ENCODE results near the gene IPO9.
A peak's percentile ranks its signal among the peaks of the same experiment; 100 is the strongest.

IPO9 gene

DNA sequence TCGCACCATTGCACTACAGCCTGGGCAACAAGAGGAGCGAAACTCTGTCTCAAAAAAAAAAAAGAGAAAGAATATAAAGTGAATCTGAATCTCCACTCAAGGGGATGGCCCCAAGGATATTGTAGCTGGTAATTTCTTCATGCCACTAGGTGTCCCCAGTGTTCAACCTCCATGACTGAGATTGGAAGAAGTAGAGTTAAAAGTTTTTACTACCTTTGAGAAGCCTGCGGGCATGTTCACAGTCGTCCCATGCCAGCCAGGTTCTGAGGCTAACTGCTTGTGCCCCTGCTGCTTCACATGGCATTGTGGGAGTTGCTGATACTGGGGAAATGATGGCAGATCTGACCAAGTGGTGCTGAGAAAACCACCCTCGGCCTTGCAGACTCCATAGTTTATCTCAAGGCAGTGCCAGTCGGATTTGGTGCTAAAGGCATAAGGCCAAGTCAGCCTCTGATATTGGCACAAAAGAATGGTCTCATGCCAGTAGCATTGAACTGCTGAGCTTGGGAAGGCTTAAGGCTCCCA, 49.0 kb downstream of the IPO9 start:
- H3K27ac ChIP-seq, result peak overlapping the region; percentile 30
- TF ChIP-seq, protein P1, sequence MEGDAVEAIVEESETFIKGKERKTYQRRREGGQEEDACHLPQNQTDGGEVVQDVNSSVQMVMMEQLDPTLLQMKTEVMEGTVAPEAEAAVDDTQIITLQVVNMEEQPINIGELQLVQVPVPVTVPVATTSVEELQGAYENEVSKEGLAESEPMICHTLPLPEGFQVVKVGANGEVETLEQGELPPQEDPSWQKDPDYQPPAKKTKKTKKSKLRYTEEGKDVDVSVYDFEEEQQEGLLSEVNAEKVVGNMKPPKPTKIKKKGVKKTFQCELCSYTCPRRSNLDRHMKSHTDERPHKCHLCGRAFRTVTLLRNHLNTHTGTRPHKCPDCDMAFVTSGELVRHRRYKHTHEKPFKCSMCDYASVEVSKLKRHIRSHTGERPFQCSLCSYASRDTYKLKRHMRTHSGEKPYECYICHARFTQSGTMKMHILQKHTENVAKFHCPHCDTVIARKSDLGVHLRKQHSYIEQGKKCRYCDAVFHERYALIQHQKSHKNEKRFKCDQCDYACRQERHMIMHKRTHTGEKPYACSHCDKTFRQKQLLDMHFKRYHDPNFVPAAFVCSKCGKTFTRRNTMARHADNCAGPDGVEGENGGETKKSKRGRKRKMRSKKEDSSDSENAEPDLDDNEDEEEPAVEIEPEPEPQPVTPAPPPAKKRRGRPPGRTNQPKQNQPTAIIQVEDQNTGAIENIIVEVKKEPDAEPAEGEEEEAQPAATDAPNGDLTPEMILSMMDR (conservative IDR thresholded peaks at IDR 0.05), result peak; percentile 84

DNA sequence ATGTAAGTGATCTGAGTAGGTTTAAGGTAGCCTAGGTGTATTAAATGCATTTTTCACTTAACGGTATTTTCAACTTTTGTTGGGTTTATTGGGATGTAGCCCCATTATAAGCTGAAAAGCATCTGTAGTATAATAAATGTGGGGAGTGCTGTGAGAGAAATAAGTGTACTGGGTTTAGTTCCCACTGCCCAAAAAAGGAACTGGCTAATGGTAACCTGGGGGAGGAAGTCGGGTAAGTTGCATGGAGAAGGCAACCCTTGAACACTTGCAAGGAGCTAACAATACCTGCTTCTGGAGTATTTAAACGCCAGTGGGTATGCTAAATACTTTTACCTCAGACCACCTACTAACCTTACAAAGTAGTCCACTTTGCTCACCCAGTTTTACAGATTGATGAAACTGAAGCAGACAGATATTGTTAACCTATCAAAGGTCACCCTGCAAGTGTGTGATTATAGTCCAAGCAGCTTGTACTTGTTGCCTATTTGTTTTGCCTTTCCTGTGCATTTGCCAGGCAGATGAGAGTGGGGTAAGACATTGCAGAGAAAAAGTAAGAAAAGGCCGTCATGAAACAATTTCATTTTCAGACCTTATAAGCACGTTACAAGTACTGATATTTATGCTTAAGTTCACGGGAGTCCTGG, 52.1 kb downstream of the IPO9 start:
- TF ChIP-seq, protein P1 (conservative IDR thresholded peaks at IDR 0.05), result no peak

DNA sequence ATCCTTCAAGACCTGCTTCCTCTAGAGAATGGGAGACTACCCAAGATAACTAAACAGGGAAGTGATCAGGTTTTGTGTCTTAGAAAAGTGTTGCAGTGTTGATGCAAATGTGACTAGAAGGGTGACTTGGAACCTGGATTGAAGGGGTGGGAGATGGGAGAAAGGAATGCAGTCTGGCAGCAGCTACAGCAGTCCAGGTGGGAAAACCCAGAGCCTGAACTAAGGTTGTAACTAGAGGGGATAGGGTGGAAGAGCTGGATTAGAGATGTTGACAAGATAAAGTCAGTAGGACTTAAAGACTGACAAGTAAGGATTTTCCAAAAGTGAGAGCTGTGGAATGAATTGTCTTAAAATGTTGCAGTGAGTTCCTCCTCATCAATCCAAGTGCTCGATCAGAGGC, 52.7 kb downstream of the IPO9 start:
- TF ChIP-seq, protein P1 (conservative IDR thresholded peaks at IDR 0.05), result no peak

More for the DNA sequence above, 52.1 kb downstream of the IPO9 start:
- H3K27ac ChIP-seq, result no peak overlapping the region

DNA sequence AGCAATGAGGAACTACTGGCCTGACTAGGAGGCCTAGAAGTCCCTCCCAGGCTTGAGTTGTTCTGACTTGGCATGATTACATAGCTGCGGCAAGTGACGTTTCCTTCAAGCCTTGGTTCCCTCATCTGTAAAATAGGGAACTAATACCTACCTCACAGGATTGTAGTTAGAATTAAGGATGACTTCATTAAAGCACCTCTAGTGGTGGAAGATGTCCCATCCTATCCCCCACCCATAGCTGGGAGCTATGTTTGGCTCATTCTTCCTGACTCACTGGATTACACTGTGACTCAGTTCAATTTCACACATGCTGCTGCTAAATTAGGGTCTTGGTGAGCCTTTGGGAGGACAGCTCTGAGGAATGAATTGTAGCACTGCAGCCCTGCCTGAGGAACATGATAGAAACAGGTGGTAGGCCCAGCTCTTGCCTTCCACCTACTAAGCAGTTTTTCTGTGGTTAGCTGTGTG, 53.7 kb downstream of the IPO9 start:
- TF ChIP-seq, protein P1 (conservative IDR thresholded peaks at IDR 0.05), result no peak
- H3K27ac ChIP-seq, result no peak overlapping the region

More for the DNA sequence above, 52.7 kb downstream of the IPO9 start:
- H3K27ac ChIP-seq, result no peak overlapping the region

DNA sequence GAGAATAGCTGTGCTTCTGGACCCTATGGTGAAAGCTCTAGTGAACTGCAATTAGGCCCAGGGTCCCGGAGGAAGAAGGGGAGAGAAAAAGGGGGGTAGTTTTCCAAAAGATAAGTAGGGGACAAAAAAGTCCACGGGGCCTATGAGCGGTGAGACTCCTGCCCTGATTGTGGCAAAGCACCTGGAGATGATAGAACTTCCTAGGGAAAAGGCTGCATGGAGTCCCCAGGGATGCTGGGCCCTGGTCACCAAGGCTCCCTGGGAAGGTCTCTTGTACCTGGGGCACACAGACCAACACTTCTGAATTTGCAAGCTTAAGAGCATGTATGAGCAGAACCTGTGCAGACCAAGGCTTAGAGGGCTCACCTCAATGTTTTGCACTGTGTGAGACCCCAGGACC, 54.3 kb downstream of the IPO9 start:
- H3K27ac ChIP-seq, result no peak overlapping the region
- TF ChIP-seq, protein P1 (conservative IDR thresholded peaks at IDR 0.05), result no peak

DNA sequence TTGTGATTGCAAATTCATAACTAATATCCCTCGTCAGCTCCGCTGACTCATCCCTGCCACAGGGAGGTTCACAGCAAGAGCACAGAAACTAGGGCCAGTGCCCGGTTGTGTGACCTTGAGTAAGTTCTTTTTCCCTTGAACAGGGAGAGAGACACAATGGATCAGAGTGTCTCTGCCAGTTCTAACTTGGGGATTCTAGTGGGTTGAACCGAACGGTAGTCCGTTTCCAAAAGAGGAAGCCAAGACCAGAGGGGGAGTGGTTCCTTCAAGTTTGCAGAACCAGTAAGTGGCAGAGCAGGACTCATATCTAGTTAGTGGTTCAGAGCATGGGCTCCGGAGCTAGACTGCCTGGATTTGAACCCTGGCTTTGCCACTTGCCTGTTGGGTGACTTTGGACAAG, 54.8 kb downstream of the IPO9 start:
- H3K27ac ChIP-seq, result no peak overlapping the region
- TF ChIP-seq, protein P1 (conservative IDR thresholded peaks at IDR 0.05), result no peak

DNA sequence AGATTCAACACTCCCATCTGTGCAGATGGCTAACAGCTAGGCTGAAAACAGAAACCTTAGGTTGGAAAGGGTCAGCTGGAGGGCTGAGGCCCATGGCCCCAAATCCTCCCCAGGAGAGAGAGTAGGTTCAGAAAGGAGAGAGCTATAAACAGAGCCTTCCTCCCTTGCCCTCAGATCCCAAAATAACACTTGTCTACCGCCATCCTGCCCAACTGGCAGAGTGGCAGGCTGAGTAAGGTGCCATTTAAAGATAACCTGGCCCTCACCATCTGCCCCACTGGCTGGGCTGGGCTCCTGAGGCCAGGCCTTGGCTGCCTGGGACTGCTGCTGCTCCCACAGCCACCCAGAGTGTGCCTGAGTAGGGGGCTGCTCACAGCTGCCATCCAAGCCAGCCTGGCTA, 55.5 kb downstream of the IPO9 start:
- H3K27ac ChIP-seq, result no peak overlapping the region
- TF ChIP-seq, protein P1 (conservative IDR thresholded peaks at IDR 0.05), result no peak
